ENCODE data around the gene TRIM44.

Gene TRIM44

GRCh38 chr11:35796562-35796961, 134.0 kb downstream of the TRIM44 start:
- no peak for DNase-seq

GRCh38 chr11:35798423-35798822, 135.8 kb downstream of the TRIM44 start:
- no peak for DNase-seq

GRCh38 chr11:35798983-35799382, 136.4 kb downstream of the TRIM44 start:
- no peak for DNase-seq

- DNase-seq = no peak
Observed at GRCh38 chr11:35799655-35800054, 137.1 kb downstream of the TRIM44 start.

GRCh38 chr11:35800970-35801953, 138.7 kb downstream of the TRIM44 start:
- no peak for DNase-seq

- DNase-seq = no peak
Observed at GRCh38 chr11:35802221-35802620, 139.6 kb downstream of the TRIM44 start.

GRCh38 chr11:35802672-35803071, 140.1 kb downstream of the TRIM44 start:
- no peak for DNase-seq

- no peak for DNase-seq
Observed at GRCh38 chr11:35803115-35803514, 140.5 kb downstream of the TRIM44 start.

- DNase-seq = no peak
Observed at GRCh38 chr11:35804451-35805040, 142.0 kb downstream of the TRIM44 start.

- no peak for DNase-seq
Observed at GRCh38 chr11:35809561-35809960, 147.0 kb downstream of the TRIM44 start.

GRCh38 chr11:35810045-35810645, 147.6 kb downstream of the TRIM44 start:
- DNase-seq = no peak

GRCh38 chr11:35811783-35812182, 149.2 kb downstream of the TRIM44 start:
- no peak for DNase-seq

GRCh38 chr11:35812828-35813227, 150.3 kb downstream of the TRIM44 start:
- DNase-seq = no peak

- no peak for DNase-seq
Observed at GRCh38 chr11:35814081-35814695, 151.6 kb downstream of the TRIM44 start.

- DNase-seq = no peak
Observed at GRCh38 chr11:35814720-35815305, 152.2 kb downstream of the TRIM44 start.

- DNase-seq = no peak
Observed at GRCh38 chr11:35815556-35816315, 153.2 kb downstream of the TRIM44 start.

GRCh38 chr11:35820614-35821013, 158.0 kb downstream of the TRIM44 start:
- DNase-seq = no peak

GRCh38 chr11:35822815-35823495, 160.4 kb downstream of the TRIM44 start:
- no peak for DNase-seq

- DNase-seq = no peak
Observed at GRCh38 chr11:35823742-35824298, 161.2 kb downstream of the TRIM44 start.

- DNase-seq = no peak
Observed at GRCh38 chr11:35825386-35825785, 162.8 kb downstream of the TRIM44 start.

GRCh38 chr11:35826006-35826405, 163.4 kb downstream of the TRIM44 start:
- no peak for DNase-seq

All from activated gamma-delta T cell treated with Interleukin-2 at 50 U/mL for 16 hours (primary cell).